Right lung (tissue), 5 donors: ENCODE measurements around the gene IPO11. TPM values are rescaled to one million over a fixed set of nuclear protein-coding genes. Genes with fewer than 3 reads are reported as not detected.
"Not testable (repeated sequence)": the region's sequence is repeated elsewhere in the genome, so short reads cannot be mapped to it uniquely, and the experiment has no call there.

Experiments
- DNase-seq, 2 donors: peaks; one replicate each; pipeline ENCODE4 v3.0.0-alpha.2; 2013
- polyA plus RNA-seq, 5 donors: library from polyadenylated mRNA; unstranded; fragments of 120-200 nt; gene quantifications; one replicate each; pipeline versions ENCODE4 v1.2.1 to v1.2.3, GENCODE V29; 2013; ENCODE audit warnings: inconsistent platforms in 1 of 5, low replicate concordance in 1 of 5; ENCODE audit not compliant: insufficient read length in 5 of 5, insufficient read depth in 1 of 5

The IPO11 gene
- polyA plus RNA-seq, 5 donors: 29.4 to 44.7 (median 41.1) TPM

DNA sequence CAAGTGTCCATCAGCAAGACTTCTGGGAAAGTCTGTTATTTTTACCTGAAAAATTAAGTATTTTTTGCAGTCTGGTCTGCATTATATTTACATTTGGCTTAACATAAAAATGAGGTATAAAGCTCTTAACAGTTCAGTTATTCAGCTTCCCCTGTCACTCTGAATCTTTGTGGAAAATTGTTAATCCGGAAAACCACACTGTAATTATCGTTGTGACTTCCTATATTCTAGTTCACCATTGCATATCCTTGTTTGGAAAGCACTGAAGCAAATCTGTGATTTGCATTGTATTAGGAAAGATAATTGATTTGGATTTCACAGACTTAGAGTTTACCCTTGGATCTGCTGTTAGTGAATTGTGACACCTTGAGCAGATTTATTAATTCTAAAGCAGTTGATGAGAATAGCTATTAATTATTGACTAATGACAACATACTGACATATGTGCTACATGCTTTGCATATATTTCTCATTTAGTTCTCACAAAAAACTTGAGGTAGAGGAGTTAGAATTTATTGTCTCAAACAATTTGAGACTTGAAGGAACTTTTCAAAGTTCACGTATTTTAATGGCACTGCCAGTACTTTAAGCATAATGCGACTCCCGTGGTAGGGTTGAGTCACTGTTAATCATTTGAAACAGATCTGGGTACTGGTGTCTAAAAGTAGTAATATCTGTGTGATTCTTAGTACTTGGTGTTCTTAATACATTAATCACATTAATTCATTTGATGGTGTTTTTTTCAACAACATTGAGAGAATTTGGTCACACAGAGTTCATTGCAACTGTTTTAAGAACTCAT lies 94.3 kb downstream of the IPO11 start:
- DNase-seq: no peak

DNA sequence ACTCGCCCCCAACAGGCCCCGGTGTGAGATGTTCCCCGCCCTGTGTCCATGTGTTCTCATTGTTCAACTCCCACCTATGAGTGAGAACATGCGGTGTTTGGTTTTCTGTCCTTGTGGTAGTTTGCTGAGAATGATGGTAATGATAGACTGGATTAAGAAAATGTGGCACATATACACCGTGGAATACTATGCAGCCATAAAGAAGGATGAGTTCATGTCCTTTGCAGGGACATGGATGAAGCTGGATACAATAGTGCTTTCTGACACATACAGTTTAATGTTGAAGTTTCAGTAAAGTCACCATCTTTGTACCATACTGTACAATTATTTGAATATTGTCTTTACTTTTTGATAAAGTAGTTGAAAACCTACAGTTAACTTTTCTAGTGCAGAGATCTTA lies 96.2 kb downstream of the IPO11 start:
- DNase-seq: not testable (repeated sequence)

DNA sequence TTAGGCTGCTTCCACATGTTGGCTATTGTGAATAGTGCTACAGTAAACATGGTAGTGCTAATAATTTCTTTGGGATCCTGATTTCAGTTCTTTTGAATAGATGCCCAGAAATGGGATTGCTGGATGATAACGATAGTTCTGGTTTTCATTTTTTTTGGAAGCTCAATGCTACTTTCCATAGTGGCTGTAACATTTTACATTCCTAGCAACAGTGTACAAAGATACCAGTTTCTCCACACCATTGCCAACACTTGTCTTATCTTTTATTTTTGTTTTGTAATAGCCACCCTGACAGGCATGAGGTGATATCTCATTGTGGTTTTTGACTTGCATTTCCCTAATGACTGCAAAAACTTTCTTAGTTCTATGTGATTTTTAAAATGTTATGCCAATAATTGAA lies 97.2 kb downstream of the IPO11 start:
- DNase-seq: peak; percentile 7 to 12

DNA sequence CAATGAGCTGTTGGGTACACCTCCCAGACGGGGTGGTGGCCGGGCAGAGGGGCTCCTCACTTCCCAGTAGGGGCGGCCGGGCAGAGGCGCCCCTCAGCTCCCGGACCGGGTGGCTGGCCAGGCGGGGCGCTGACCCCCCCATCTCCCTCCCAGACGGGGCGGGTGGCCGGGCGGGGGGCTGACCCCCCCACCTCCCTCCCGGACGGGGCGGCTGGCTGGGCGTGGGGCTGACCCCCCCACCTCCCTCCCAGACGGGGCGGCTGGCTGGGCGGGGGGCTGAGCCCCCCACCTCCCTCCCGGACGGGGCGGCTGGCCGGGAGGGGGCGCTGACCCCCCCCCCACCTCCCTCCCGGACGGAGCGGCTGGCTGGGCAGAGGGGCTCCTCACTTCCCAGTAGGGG lies 100.5 kb downstream of the IPO11 start:
- DNase-seq: not testable (repeated sequence)

DNA sequence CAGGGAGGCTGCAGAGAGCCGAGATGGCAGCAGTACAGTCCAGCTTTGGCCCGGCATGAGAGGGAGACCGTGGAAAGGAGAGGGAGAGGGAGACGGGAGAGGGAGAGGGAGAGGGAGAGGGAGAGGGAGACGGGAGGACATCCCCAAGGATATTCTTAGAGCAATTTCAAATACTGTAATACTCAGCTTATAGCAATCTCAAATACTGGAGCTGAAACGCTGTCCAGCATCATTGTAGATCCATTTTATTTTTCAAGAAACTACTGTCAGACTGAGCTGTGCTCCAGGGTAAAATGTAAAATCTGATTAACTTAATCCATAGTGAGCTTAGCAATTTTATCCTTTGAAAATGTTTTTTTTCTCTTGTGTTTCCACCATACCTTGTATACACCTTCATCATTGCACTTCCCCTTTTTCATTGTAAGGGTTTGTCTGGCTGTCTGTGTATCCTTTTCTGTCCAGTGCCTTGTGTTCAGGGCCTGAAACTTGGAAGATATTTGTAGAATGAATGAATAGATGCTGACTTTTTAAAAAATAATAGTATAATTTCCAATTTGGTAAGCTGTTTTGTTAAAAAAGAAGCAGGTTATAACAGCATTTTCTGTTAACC lies 102.1 kb downstream of the IPO11 start:
- DNase-seq: no peak

DNA sequence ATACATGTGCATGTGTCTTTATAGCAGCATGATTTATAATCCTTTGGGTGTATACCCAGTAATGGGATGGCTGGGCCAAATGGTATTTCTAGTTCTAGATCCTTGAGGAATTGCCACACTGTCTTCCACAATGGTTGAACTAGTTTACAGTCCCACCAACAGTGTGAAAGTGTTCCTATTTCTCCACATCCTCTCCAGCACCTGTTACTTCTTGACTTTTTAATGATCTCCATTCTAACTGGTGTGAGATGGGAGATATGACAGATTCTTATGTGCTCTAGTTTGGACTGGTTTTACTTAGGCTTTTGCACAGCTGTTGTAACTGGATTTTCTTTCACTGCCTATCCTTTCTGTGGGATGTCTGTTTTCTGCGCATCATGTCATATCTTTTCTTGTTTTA lies 108.2 kb downstream of the IPO11 start:
- not testable (repeated sequence) for DNase-seq

DNA sequence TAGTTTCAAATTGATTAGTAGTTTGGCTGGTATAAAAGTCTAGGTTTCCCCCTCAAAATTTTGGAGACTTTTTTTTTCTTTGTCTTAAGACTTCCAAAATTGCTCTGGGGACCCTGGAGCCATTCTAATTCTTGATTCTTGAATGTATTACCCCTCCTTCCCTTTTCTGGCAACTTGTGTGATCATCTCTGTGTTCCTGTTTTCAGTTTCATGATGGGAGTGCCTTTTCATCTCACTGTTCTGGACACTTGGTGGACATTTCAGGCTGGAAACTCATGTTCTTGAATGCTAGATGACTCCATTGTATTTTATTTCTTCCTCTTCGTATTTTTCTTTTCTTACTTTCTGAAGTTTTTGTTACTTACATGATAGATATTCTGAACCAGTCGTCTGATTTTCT lies 108.8 kb downstream of the IPO11 start:
- DNase-seq: no peak

DNA sequence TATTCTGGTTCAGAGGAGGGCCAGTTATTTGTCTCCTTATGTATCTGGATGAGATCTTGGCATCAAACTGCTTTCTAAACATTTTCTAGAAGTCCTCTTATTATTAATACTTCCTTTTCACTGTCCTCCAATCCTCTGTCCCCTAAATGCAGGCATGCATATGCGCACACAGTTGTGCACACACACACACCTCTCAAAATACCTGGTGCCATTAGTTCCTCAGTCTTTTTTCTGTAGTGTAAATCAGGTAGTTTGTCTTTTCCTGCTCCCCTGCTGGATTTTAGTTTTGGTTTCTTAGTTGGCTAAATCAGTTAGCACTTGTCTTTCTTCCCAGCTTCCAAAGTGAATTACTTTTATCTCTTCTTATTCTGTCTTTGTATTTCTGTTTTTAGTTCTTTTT lies 110.2 kb downstream of the IPO11 start:
- DNase-seq: no peak

DNA sequence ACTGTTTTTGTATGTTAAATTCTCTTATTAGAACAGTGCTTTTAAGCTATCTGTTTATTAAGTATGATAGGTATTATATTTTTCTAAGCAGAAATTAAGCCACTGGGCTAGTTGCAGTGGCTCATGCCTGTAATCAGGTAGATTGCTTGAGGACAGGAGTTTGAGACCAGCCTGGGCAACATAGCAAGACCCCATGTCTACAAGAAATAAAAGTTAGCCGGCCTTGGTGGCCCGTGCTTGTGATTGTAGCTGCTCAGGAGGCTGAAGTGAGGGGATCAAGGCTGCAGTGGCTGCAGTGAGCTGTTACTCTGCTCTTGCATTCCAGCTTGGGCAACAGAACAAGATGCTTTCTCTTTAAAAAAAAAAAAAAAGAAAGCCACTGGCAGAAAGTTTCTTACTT lies 121.0 kb downstream of the IPO11 start:
- DNase-seq: no peak

DNA sequence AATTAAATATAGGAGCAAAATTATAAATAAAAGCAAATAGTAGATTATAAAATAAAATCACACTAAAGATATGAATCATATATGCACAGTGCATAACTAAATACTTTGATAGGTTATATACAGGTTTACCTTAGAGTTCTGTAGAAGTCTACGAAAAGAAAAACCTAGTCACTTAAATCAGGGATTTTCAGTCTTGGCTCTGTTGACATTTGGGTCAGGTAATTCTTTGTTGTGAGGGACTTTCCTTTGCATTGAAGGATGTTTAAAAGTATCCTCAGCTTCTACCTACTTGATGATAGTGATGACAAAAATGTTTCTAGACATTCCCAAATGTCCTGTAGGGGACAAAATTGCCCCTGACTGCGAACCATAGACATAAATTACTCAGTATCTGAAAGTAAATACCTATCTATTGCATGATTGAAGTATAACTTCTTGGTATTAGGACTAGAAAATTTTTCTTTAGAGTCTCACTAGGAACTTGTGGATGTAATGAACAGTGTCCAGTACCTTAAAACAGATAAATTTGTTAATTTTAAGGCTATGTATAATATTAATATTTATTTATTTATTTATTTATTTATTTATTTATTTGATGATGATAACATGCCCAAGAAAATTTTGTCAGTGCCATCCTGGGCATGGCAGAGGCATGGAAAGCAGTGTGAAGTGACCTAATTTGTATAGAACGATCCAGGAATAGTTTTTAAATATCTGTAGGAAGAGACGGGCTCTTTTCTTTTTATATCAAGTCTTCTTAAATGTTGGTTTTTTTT lies 122.1 kb downstream of the IPO11 start:
- DNase-seq: no peak

DNA sequence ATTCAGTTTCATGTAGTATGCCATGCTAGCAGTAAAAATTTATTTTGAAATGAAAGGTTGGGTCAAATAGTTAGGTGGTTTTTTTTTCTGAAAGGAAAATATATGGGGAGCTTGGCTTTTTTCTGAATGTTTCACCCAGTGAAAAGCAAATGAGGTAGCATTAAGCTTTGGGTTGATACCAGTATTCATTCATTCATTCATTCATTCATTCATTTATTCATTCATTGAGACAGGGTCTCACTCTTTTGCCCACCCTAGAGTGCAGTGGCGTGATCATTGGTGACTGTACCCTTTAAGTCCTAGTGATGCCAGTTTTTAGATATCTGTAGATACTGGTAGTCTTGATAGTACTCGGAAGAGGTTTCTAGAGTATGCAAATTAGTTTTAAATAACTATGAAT lies 123.7 kb downstream of the IPO11 start:
- no peak for DNase-seq

DNA sequence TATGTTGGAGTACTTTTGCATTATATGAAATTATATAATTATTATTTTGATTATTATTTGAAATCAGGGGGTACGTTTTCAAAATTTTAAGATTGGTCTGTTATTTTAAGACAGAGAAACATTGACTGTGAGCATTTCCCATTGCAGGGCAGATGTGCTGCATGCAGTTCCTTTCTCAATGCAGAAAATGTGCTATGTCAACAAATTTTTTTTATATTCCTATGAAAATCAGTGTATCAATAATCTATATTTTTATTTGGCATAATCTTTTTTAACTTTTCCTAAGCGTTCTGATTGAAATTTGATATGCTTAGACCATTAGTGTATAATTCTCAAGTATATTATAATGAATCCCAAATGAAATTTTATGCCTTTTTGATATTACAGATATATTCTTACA lies 124.2 kb downstream of the IPO11 start:
- no peak for DNase-seq

DNA sequence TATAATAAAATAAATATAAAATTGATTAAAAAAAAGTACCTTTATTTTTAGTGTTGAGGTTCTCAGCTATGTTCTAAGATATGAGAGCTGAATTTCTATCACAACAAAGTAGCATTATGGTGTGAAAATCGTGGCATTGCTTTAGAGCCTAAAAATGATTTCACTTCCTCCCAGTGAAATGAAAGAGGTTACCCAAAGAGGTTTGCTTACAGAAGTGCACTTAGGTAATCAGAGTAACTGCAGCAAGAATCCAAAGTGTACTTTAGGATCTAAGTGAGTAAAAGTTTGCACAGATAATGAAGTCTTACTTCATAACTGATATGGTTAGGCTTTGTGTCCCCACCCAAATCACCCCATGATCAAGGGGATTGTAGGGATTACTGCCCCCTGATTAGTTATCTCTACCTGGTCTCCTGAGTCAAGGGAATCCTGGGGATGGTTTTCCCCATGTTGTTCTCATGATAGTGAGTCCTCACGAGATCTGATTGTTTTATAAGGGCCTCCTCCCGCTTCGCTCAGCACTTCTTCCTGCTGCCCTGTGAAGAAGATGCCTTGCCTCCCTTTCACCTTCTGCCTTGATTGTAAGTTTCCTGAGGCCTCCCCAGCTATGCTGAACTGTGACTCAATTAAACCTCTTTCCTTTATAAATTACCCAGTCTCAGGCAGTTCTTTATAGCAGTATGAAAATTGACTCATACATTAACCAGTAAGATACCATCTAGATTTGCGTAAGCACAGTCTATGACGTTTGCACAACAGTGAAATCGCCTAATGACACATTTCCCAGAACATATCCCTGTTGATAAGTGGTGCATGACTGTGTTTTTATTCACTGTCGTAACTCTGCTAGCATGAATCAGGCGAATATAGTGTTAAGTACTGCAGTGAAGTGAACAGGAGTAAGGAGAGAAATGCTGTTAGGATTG lies 125.7 kb downstream of the IPO11 start:
- no peak for DNase-seq

DNA sequence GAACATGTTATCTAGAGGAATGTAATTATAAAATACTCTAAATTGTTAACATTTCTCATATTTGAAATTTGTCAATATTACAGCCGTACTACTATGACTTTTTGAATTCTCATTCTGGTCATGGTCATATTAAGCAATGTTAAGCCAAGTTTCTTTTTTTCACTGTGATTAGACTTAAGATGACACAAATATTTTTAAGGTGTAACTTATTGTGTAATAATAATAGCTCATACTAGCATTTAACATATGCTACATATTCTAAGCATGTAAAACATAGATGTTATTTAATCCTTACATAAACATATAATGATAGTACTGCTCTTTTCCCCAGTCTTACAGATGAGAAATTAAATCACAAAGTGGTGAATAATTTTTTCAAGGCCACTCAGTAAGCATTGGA lies 130.2 kb downstream of the IPO11 start:
- DNase-seq: no peak

DNA sequence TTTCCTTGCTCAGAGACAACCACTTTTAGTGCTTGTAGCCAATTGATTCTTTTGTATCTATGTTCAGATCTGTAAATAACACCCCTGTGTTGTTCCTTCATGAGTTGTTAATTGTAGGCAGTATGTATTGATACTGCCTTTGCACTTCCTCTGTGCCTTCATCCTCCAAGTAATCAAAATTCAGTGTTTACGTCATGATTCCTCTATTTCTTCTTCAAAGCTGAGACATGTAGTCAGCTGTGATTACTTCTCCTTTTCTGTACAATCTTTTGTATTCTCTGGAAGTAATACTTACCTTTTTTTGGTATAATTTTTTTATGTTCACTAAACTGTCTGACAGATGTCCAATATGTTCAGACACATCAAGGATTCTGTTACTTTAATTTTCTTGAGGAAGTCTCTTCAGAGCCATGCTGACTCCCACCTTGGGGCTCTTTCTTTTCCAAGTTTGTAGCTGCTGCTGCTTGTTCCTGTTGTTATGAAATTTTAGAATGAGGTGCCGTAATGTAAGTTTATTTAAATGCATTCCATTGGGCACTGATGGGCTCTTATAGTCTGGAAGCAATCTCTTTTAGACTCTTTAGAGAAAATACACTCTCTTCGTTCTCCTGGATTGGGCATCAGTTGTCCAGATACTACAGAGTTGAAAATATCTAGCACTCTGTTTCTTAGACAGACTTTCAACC lies 135.5 kb downstream of the IPO11 start:
- DNase-seq: no peak

DNA sequence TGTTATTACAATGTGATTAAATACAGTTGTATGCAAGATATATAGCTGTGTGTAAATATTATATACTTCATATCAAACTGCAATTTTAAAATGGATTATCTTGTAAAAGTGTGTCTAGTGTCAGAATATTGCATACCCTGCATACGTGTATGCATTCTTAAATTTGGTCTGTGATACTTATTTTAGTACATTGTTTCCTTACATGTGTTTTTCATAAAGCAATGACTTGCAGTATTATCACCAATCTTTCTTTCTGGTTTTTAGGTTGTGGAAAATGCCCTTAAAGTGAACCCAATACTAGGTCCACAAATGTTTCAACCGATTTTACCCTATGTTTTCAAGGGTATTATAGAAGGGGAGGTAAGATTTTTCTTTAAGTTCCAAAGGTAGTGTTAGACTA lies 137.5 kb downstream of the IPO11 start:
- DNase-seq: no peak

DNA sequence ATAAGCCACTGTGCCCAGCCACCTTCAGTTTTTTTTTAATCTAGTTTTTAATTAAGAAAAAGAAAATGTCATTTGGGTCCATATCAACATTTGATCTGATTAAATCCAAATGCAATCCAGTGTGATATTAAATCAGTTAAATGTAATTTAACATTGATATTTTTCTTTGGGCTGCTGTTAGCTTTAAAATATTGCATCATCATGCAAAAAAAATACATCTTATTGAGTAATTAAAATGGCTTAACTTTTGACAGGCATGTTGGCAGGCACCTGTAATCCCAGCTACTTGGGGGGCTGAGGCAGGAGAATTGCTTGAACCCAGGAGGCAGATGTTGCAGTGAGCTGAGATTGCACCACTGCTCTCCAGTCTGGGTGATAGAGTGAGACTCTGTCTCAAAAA lies 143.4 kb downstream of the IPO11 start:
- no peak for DNase-seq

DNA sequence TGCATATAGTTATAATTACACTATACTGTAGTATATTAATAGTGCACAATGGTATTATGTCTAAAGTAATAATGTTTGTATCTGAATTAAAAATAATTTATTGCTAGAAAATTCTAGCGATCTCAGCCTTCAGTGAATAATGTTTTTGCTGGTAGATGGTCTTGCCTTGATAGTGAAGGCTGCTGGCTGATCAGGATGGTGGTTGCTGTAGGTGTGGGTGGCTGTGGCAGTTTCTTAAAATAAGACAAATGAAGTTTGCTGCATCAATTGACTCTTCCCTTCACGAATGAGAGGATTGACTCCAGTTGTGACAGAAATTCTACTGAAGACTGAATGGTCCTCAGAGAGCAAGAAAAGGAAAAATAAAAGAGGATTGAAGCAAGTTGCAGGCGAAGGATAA lies 146.4 kb downstream of the IPO11 start:
- no peak for DNase-seq

DNA sequence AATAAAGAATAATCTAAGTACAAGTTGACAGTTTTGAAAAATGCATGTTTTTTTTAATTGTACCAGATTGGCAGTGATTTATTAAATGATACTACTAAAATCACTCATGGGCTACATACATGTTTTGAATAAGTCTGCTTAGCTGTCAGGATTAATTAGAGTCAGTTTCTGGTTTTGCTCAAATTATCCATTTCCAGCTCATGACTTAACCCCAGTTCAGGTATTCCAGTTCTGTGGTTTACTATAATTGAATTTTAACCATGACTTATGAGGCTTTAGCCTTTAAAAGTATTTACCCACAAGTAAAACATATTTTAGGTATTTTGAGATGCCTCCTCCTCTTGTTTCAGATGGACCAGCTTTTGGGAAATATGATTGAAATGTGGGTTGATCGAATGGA lies 148.2 kb downstream of the IPO11 start:
- DNase-seq: no peak

DNA sequence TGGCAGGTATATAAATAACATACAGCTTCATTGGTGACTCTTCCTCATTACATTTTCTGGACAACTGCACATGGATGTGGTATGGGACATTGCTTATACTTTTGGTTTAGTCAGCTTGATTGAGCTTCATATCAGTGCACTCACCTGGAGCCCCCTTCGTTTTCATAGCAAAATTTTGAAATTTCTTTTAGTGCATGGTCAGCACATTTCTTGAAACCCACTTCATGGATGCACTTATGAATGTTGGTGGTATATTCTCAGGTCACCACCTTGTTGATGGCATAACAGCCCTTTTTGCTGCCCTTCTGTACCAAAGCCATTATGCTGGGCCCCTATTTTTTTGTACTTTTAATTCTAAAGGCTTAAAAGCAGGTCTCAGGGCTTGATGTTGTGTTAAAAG lies 149.3 kb downstream of the IPO11 start:
- no peak for DNase-seq

DNA sequence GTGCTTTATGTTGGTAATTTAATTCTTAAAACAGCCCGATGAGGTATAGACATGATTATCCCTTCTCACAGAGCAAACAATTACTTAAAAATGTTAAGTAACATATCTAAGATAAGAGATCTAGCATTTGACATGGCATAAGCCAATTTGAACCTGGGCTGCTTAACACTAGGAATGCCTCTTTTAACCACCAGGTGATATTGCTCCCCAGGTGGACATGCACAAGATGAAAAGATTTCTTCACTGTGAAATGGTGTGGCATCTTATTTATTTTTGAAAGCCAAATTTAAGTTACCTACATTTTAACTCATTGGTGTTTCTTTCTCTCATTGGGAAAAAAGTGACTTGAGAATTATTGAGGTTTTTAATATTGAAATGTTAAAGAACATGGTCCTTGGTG lies 150.3 kb downstream of the IPO11 start:
- no peak for DNase-seq
